Measurements from ENCODE around the gene PACRG. TPM values are rescaled to one million over a fixed set of nuclear protein-coding genes. Genes with fewer than 3 reads are reported as not detected.

Gene PACRG
- total RNA-seq, 1 experiment from 2014 or later = 0.59 TPM

GRCh38 chr6:163185744-163186143, 458.0 kb downstream of the PACRG start:
- no peak for DNase-seq (ENCODE audit: low read depth, low spot score)
- Histone ChIP-seq H3K27ac (ENCODE audit: low read length) (no peak overlapping the region), H3K4me3 (ENCODE audit: low read depth in 2 of 2, low read length in 2 of 2) (no peak overlapping the region), H3K36me3 (ENCODE audit: control insufficient read depth, insufficient read depth, low read length) (no peaks in the 10 kb centered on the region), H3K4me1 (ENCODE audit: control insufficient read depth, insufficient read depth, low read length) (peaks cover 10% of the 10 kb centered on the region), H3K27me3 (ENCODE audit: control insufficient read depth, insufficient read depth, low read length) (no peaks in the 10 kb centered on the region), H3K9me3 (ENCODE audit: control insufficient read depth, insufficient read depth, low read depth, low read length) (no peaks in the 10 kb centered on the region)
- in situ Hi-C loops (cut with HindIII; ENCODE audit: low pct_unique_long_range_greater_than_20kb, low sequenced_read_pairs) = no loop called here
- intact Hi-C loops (cut with micrococcal nuclease; ENCODE audit: unreplicated experiment) = loop anchor here (10.0 kb wide), 2 partner anchors 139 to 769 kb away; no protein-coding TSS in a partner anchor
- TF ChIP-seq SIN3A (IDR thresholded peaks at IDR 0.05; ENCODE audit: borderline replicate concordance, insufficient read depth, low read depth, low read length) (no peak), REST (IDR thresholded peaks at IDR 0.05; ENCODE audit: insufficient read depth in 1 of 2, low read depth in 2 of 2, low read length in 1 of 2) (no peak), POLR2AphosphoS5 (IDR thresholded peaks at IDR 0.05; ENCODE audit: low read depth, low read length) (no peak), CTCF (IDR thresholded peaks at IDR 0.05) (no peak), TCF7L2 (IDR thresholded peaks at IDR 0.05; ENCODE audit: low read depth, low read length) (no peak)
- no peak for ATAC-seq
- no TSS peak for BruUV-seq (replicated peaks)
- ChIA-PET POLR2A (interaction anchor here (0.6 kb wide), 1 partner anchor 177 kb away, joined by 8 read pairs; no protein-coding TSS in a partner anchor), CTCF (no interaction called here)

- peaks cover 2% of the 10 kb centered on the region; the same call in 1 of the 2 replicates for H3K4me1 ChIP-seq (ENCODE audit: control insufficient read depth, insufficient read depth, low read length)
- intact Hi-C loops (cut with micrococcal nuclease; ENCODE audit: unreplicated experiment) (loop anchor here (10.0 kb wide), 2 partner anchors 138 to 768 kb away; no protein-coding TSS in a partner anchor), in situ Hi-C loops (cut with HindIII; ENCODE audit: low pct_unique_long_range_greater_than_20kb, low sequenced_read_pairs) (no loop called here)
- H3K4me3 ChIP-seq (ENCODE audit: low read depth in 2 of 2, low read length in 2 of 2) = no peak overlapping the region
- no peak overlapping the region for H3K27ac ChIP-seq (ENCODE audit: low read length)
- ATAC-seq = no peak
- H3K36me3 ChIP-seq (ENCODE audit: control insufficient read depth, insufficient read depth, low read length) = no peaks in the 10 kb centered on the region
- POLR2A ChIA-PET = no interaction called here
- CTCF ChIA-PET = no interaction called here
- BruUV-seq (replicated peaks) = no TSS peak
- DNase-seq (ENCODE audit: low read depth, low spot score) = no peak
- TF ChIP-seq SIN3A (IDR thresholded peaks at IDR 0.05; ENCODE audit: borderline replicate concordance, insufficient read depth, low read depth, low read length) = no peak
- no peak for TF ChIP-seq POLR2AphosphoS5 (IDR thresholded peaks at IDR 0.05; ENCODE audit: low read depth, low read length)
- TF ChIP-seq REST (IDR thresholded peaks at IDR 0.05; ENCODE audit: insufficient read depth in 1 of 2, low read depth in 2 of 2, low read length in 1 of 2) = no peak
- TF ChIP-seq TCF7L2 (IDR thresholded peaks at IDR 0.05; ENCODE audit: low read depth, low read length) = no peak
- TF ChIP-seq CTCF (IDR thresholded peaks at IDR 0.05) = no peak
- H3K9me3 ChIP-seq (ENCODE audit: control insufficient read depth, insufficient read depth, low read depth, low read length) = no peaks in the 10 kb centered on the region
- no peaks in the 10 kb centered on the region for H3K27me3 ChIP-seq (ENCODE audit: control insufficient read depth, insufficient read depth, low read length)
Measured at GRCh38 chr6:163186527-163186926, 458.8 kb downstream of the PACRG start.
